HG02943 (cell line): Measurements from ENCODE around the gene TMEM25.
A peak's percentile ranks its signal among the peaks of the same experiment; 100 is the strongest.
"Not testable (repeated sequence)": the region's sequence is repeated elsewhere in the genome, so short reads cannot be mapped to it uniquely, and the experiment has no call there.

ENCODE experiments used
- ATAC-seq: cut with Tn5 transposase; IDR thresholded peaks from one replicate; pipeline ENCODE4 v1.9.1; 2021; ENCODE audit warnings: mild to moderate bottlenecking, low read depth, moderate library complexity; ENCODE audit not compliant: unreplicated experiment

TMEM25 gene

DNA sequence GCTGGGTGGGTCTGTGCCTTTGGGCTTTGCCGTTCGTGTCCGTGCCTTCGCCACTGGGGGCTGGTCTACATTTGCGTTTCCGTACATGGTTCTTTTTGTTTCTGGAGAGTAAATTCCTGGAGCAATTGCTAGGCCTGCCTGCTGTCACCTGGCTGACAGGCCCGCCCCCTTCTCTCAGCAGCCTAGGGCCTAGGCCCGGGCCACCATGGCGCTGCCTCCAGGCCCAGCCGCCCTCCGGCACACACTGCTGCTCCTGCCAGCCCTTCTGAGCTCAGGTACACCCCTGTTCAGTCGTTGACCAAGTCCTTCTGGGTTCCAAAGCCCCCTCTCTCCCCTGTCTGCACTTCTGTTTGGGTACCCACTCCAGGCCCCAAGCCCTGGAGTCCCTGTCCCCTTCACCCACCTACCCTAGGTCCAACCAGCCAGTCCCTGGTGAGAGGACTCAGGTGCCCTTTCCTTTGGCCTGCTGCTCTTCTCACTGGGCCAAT is 649 bp downstream of the TMEM25 start:
- no peak for ATAC-seq

DNA sequence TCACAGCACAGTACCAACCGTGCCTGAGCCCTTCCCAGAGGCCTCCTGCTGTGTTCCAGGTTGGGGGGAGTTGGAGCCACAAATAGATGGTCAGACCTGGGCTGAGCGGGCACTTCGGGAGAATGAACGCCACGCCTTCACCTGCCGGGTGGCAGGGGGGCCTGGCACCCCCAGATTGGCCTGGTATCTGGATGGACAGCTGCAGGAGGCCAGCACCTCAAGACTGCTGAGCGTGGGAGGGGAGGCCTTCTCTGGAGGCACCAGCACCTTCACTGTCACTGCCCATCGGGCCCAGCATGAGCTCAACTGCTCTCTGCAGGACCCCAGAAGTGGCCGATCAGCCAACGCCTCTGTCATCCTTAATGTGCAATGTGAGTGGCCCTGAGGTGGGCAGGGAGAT is 1.1 kb downstream of the TMEM25 start:
- ATAC-seq = no peak

DNA sequence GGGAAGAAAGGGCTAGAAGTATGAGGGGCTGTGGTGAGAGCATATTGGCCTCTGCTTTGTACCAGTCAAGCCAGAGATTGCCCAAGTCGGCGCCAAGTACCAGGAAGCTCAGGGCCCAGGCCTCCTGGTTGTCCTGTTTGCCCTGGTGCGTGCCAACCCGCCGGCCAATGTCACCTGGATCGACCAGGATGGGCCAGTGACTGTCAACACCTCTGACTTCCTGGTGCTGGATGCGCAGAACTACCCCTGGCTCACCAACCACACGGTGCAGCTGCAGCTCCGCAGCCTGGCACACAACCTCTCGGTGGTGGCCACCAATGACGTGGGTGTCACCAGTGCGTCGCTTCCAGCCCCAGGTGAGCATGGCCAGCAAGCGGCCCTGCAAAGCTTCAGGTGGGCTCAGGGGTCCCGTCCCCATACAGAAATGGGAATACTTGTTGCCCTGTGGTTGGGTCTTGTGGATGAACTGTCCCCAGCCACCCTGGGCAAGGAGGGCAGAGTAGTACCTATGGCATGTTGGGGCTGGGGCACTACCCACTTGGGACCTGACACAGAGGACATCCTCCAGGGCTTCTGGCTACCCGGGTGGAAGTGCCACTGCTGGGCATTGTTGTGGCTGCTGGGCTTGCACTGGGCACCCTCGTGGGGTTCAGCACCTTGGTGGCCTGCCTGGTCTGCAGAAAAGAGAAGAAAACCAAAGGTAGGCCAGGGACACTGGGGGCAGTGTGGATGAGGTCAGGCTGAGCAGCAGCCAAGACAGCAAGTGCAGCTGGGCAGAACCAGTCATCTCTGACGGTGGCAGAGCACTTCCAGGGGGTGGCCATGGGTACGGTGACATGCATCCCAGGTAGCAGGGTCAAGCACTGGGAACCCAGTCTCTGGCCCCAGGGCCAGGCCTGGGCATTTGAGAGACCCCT is 2.1 kb downstream of the TMEM25 start:
- no peak for ATAC-seq

DNA sequence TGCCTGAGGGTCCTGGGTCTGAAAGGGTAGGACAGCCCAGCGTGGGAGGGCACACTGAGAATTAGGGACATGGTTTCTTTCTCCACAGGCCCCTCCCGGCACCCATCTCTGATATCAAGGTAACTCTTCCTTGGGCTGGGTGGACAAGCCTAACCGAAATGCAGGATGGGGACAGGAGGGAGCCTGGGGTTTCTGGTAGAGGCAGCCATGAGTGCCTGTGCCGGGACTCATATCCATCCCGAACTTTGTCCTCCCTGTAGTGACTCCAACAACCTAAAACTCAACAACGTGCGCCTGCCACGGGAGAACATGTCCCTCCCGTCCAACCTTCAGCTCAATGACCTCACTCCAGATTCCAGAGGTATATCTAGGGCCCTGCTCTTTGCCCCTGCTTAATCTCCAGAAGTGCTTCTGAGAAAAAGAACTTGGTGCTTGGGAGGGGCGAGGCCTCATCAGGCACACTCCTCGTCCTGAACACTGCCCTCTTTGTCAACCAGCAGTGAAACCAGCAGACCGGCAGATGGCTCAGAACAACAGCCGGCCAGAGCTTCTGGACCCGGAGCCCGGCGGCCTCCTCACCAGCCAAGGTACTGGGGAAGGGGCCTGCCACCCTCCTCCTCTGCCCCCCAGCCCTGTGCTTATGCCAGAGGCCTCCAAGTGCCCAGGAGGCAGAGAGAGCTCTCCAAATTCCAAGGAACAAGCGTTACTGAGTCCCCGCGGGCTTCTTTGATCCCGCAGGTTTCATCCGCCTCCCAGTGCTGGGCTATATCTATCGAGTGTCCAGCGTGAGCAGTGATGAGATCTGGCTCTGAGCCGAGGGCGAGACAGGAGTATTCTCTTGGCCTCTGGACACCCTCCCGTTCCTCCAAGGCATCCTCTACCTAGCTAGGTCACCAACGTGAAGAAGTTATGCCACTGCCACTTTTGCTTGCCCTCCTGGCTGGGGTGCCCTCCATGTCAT is 3.1 kb downstream of the TMEM25 start:
- ATAC-seq = no peak

DNA sequence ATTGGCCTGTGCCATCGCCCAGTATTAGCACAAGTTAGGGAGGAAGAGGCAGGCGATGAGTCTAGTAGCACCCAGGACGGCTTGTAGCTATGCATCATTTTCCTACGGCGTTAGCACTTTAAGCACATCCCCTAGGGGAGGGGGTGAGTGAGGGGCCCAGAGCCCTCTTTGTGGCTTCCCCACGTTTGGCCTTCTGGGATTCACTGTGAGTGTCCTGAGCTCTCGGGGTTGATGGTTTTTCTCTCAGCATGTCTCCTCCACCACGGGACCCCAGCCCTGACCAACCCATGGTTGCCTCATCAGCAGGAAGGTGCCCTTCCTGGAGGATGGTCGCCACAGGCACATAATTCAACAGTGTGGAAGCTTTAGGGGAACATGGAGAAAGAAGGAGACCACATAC is 4.3 kb downstream of the TMEM25 start:
- ATAC-seq = no peak

DNA sequence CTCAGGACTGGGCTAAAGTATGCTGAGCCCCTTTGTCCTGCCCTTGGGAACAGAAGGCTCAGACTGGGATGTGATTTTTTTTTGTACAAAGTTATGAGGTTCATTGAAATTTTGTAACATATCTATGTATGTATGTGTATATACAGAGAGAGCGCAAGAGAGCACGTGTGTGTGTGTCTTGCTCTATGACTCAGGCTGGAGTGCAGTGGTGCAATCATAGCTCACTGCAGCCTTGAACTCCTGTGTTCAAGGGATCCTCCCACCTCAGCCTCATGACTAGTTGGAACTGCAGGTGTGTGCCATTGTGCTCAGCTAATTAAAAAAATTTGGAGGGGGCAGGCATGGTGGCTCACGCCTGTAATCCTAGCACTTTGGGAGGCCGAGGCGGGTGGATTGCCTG is 5.7 kb downstream of the TMEM25 start:
- no peak for ATAC-seq

DNA sequence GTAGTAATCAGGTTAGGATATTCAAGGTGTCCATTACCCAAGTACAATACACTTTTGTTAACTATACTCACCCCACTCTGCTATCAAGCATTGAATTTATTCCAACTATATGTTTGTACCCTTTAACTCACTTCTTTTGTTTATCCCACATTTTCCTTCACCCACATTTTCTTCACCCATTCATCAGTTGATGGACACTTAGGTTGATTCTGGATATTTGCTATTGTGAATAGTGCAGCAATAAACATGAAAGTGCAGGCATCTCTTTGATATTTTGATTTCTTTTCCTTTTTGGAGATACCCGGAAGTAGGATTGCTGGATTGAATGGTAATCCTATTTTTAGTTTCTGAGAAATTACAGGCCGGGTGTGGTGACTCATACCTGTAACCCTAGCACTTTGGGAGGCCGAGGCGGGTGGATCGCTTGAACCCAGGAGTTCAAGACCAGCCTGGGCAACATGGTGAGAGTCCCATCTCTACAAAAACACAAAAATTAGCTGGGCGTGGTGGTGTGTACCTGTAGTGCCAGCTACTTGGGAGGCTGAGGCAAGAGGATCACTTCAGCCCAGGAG is 6.5 kb downstream of the TMEM25 start:
- no peak for ATAC-seq

DNA sequence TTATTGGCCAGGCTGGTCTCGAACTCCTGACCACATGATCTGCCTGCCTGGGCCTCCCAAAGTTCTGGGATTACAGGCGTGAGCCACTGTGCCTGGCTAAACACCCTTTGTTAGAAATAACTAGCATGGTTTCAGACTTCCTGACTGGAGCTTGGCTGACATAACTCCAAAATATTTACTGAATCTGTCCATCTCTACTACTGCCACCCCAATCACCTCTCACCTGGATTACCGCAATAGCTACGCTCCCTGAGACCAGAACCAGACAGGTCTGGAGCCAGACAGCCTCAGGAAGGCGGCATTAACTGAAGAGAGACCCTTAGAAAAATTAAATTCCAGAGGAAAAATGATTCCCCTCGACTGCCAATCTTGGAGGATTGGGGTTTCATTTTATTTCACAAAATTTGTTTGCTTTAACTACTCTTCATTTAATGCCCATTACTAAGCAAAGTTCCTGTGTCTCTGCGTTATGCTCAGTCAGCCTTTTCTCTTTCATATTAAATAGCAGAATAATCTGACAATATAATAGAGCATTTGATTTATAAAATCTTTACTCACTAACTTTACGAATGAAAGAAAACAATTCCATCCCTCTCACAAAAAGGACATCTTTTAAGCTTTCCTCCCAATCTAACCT is 13.1 kb downstream of the TMEM25 start:
- ATAC-seq = no peak

DNA sequence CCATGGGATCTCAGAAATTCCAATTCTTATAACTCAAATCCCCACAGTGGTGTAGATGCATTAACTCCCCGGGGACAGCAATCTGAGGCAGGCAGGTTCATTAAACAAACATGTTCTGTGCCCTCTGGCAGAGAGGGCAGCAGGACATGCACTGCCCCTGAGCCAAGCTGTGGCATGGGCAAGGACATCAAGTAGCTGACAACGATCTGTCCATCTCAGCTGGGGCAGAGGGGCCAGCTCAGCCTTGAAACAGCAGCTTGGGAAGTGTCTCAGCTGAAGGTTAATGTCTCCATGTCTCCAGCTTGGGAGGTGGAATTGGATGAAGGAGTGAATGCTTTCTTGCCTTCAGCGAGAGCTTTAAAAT is 13.6 kb downstream of the TMEM25 start:
- no peak for ATAC-seq

DNA sequence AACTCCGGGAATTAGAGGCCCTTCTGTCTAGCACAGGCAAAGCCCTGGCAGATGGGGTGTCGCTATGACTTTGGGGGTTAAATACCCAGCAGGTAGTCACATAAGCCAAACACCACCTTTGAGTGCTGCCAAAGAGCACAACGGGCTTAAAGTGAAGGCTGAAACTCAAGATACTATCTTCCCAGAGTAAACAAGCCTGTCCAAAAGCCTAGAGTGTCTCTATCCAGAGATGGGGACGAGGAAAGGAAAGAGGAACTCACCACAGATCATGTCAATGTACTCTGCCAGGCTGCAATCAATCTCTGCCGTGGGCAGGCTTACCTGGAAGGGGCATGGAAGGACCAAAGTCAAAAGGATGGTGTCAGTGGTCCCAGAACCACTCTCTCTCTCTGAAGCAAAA is 14.5 kb downstream of the TMEM25 start:
- ATAC-seq = no peak

DNA sequence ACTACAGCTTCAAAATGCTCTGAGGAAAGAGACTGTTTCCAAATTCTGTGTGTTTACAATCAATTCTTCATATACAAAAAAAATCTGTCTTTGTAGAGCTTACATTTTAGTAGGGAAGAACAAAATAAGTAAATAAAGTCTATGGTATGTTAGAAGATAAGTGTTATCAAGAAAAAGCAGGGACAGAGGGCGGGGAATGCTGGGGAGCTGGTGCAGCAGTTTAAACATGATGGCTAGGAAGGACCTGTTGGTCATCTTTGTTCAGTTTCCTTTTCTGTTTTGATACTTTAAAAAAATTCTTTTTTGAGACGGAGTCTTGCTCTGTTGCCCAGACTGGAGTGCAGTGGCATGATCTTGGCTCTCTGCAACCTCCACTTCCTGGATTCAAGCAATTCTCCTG is 16.1 kb downstream of the TMEM25 start:
- no peak for ATAC-seq

DNA sequence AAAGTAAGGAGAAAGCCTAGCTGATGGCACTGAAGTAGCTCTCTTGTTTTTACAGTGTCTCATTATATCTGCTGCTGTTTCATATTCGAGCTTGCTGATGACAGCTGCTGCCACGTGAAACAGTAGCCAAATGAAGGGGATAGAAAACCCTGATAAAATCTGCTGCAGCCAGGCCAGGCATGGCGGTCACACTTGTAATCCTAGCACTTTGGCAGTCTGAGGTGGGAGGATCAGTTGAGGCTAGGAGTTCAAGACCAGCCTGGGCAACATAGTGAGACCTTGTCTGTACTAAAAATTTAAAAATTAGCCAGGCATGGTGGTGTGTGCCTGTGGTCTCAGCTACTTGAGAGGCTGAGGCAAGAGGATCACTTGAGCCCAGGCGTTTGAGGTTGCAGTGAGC is 21.3 kb downstream of the TMEM25 start:
- no peak for ATAC-seq

DNA sequence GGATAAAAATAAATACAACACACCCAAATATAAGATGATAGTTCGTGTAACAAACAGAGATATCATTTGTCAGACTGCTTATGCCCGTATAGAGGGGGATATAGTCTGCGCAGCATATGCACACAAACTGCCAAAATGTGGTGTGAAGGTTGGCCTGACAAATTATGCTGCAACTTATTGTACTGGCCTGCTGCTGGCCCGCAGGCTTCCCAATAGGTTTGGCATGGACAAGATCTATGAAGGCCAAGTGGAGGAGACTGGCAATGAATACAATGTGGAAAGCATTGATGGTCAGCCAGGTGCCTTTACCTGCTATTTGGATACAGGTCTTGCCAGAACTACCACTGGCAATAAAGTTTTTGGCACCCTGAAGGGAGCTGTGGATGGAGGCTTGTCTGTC is 29.8 kb downstream of the TMEM25 start:
- no peak for ATAC-seq

DNA sequence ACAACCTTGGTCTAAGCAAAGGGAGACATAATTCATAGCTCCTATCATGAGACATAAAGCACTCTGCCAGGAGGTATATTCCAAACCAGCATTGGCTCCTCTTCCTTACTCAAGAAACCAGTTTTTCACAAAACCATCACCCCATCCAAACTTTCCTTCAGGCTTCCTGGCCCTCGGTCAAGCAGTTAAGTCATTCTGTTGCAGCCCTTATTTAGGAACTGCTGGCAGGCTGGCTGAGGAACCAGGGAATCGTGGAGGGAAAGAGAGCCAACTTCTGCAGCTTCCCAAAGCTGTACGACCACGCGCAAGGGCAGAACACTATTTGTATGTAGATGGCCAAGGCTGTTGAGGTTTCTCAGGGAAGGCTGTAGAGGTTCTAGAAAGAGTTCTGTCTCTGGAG is 34.1 kb downstream of the TMEM25 start:
- no peak for ATAC-seq

DNA sequence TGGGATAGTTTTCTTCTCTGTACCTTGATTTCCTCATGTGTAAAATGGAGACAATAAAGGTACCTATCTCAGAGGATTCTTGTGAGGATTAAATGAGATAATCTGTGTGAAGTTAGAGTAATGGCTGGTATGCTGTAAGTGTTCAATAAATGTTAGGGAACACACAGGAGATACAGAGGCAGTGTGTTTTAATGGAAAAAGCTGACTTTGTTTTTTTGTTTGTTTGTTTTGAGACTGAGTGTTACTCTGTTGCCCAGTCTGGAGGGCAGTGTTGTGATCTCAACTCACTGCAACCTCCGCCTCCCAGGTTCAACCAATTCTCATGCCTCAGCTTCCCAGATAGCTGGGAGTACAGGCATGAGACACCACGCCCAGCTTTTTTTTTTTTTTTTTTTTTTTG is 38.7 kb downstream of the TMEM25 start:
- ATAC-seq = no peak

DNA sequence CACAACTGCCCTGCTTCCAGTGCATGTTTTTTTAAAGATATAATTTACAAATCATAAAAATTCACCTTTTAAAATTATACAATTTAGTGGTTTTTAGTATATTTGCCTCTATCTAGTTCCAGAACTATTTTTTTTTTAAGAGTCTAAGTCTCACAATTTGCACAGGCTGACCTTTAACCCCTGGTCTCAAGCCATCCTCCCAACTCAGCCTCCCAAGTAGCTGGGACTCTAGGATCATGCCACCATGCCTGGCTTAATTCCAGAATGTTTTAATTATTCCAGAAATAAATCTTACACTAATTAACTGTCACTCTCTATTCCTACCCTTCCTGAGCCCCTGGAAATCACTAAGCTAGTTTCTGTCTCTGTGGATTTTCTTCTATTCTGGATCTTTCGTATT is 39.8 kb downstream of the TMEM25 start:
- ATAC-seq = no peak

DNA sequence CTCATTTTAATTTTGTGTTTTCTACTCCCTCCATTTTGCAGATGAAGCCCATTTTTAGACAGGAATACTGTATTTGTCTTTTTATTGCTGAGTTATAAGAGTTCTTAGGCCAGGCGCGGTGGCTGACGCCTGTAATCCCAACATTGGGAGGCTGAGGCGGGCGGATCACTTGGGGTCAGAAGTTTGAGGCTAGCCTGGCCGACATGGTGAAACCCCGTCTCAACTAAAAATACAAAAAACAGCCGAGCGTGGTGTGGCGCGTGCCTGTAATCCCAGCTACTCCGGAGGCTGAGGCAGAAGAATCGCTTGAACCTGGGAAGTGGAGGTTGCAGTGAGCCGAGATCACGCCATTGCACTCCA is 40.7 kb downstream of the TMEM25 start:
- not testable (repeated sequence) for ATAC-seq

DNA sequence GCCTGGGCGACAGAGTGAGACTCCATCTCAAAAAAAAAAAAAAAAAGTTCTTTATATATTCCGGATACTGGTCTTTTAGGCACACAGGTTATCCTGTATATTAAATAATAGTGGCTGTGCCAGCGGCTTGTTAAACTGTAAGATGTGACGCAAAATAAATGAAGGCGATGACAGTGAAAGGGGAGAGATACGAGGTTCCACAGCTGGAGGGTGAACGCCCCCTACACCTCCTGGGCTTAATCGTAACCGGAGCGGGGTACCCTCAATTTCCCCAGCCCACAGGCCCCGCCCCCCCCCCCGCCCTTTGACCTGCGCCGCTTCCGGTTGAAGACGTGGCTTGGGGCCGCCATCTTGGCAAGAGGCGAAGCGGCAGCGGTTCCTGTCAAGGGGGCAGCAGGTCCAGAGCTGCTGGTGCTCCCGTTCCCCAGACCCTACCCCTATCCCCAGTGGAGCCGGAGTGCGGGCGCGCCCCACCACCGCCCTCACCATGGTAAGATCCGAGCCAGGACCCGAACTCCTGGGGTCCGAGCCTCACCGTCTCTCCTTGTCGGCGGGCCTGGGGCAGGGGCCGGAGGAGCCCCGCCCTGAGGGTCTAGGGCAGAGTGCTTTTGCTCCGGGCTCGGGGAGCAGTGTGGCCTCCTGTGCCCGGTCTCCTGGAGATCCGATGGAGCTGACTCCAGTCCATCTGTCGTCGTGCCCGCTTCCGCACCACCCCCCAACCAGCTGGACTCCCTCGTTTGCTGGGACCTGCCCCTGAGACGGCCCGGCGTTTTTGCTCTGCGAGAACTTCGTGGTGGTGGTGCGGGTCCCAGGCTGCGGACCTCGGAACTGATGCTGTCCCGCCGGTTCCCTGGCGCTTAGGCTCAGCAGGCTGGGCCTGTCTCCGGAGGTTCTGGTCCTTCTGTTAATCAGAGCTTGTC is 41.3 kb downstream of the TMEM25 start, which contains the start of gene ARCN1:
ARCN1 (plus strand) TSS at position 349 of the 920 bp plus-strand sequence; CDS start at position 488, 139 bp downstream.
- peak; percentile 63 for ATAC-seq

DNA sequence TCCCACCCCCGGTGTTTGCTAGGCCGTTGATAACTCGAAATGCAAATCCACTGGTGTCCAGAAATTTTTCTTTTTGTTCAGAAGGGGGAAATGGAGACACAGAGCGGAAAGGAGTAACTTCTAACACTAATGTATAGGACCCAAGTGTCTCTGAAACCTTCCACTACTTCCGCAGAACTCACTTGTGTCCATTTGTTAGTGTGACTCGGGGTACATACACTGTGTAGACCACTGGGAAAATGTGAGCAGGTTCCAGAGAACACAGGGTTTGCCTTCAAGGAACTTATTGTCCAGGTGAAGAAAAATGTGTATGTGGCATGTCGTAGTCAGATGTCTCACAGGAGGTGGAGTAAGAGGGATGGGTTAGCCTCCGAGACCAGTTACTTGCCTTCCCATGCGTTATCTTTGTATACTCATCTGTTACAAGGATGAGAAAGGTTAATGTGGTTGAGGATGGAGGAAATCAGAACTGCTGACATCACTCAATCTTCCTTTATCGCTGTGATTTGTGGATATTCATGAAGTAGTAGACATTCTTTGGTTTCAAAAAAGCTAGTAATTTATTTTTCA is 42.1 kb downstream of the TMEM25 start:
- ATAC-seq = peak; percentile 33
